Renal cortex interstitium (tissue), 11 donors: ENCODE data around the gene CMC4. TPM values are rescaled to one million over a fixed set of nuclear protein-coding genes. Genes with fewer than 3 reads are reported as not detected.

Source experiments
- DNase-seq, 11 donors: peaks; one replicate each; pipeline ENCODE4 v3.0.0-alpha.2; 2013; ENCODE audit warnings: low read depth in 9 of 11, low spot score in 4 of 11; ENCODE audit errors: extremely low read depth in 1 of 11
- polyA plus RNA-seq, 3 donors: library from polyadenylated mRNA; unstranded; fragments of 120-200 nt; gene quantifications; one replicate each; pipeline ENCODE4 v1.2.1, GENCODE V29; 2013; ENCODE audit not compliant: insufficient read length in 3 of 3

The CMC4 gene
- polyA plus RNA-seq, 3 donors: 5.2 to 8.9 (median 8.0) TPM

DNA sequence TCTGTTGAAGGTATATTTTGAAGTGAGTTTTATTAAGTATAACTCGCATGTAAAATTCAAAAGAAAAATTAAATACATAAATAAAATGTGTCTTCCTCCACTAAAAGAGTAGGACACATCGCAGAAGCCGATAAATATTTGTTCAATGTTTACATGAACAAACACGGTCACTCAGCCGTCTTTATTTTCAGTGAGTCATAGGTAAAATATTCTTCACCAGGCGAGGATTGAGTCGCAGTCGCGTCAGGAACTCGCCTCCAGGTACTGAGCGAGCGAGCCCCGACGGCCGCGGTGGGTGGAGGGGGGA lies 44.6 kb downstream of the CMC4 start:
- no peak for DNase-seq

DNA sequence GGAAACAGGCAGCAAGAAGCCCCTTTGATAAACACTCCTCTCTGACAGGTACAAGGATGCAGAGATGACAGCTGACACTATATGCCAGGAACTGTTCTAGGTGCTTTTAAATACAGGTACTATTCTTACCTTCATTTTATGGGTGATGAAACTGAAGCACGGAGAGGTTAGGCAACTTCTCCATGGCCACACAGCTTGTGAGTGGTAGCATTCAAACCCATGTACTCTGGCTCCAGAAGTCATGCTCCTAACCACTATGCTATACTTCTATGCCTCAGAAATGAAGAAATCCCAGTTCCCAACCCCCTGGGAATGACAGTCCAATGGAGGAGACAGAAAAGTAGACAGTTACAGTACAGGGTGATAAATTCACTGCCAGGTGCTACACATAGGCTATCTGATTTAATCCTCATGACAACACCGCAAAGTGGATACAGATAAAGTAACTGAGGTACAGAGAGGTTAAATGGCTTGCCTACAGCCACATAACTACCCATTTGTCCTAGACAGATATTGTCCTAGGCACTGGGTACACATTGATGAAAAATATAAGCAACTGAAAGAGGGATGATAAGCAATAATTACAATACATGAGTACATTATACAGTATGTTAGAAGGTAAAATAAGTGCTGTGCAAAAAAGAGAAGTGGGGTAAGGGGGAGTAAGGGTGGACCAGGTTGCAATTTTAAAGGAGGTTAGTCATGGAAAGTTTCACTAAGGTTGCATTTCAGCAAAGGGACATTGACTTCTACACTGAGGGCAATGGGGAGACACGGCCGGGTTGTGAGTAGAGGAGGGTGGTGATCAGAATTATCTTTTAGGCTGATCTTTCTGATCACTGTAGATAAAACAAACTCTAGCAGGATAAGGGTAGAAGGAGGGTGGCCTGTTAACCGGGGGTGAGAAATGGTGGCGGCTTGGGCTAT lies 46.8 kb downstream of the CMC4 start:
- DNase-seq: no peak

DNA sequence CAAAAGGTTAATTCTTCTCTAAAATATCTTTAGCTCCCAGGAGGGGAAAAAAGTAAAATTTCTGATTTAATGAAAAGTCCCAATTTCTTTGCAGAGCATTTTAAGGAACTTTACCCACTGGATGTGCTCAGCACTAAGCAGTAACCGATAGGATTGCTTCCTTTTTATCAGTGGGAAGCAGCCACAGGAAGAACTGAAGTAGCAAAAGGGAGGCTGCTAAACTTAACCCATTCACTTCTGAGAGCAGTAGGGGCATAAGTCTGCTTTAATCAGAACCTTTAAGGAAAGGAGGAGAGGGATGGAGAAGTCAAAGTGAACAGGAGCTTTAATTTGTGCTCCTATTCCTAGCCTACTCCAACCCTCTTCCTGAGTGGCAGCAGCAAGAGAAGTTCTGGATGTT lies 48.4 kb downstream of the CMC4 start, which contains the start of gene F8:
Gene F8, minus strand, starts transcription at position 139 of the 400 bp plus-strand sequence. CDS start 171 bp downstream, outside the sequence.
- no peak for DNase-seq

DNA sequence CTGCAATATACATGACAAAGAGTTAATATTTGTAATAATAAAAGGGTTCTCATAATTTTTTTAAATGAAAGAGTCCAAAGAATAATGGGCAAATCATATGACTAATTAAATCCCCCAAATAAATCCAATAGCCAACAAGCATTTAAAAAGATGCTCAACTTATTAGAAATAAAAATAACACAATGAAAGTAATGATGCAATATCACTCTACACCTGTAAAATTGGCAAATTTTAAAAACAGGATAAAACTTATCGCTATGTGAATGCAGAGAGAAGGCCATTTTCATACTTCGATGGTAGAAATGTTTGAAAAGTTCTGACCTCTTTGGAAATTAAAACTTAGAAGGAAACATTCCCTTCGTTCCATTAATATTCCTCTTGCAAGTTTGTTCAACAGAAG lies 50.3 kb downstream of the CMC4 start:
- no peak for DNase-seq

Other genes with a start within 250 kb of the CMC4 start
- gene SMIM9, start 236.5 kb downstream of the CMC4 start, polyA plus RNA-seq: not detected
- 10 to 100 TPM in 2 of 3 donors, 1 to 10 TPM in 1; 8.5 to 23.9 (median 20.5) TPM for gene F8A1, start 184.8 kb downstream of the CMC4 start, polyA plus RNA-seq
- gene F8, start 48.4 kb downstream of the CMC4 start, polyA plus RNA-seq: 10 to 100 TPM; 12.2 to 18.7 (median 12.7) TPM
- gene FUNDC2, start 44.3 kb downstream of the CMC4 start, polyA plus RNA-seq: 100 to 1,000 TPM; 100 to 118 (median 117) TPM
- 10 to 100 TPM; 18.8 to 26.2 (median 18.9) TPM for gene MTCP1, start within 50 bp of the CMC4 start, polyA plus RNA-seq
- 10 to 100 TPM; 25.5 to 31.0 (median 27.4) TPM for gene BRCC3, start 372 bp upstream of the CMC4 start, polyA plus RNA-seq
- gene VBP1, start 145.3 kb upstream of the CMC4 start, polyA plus RNA-seq: 10 to 100 TPM; 68.8 to 88.8 (median 70.2) TPM
- 1 to 10 TPM; 2.3 to 3.6 (median 3.0) TPM for gene RAB39B, start 193.4 kb upstream of the CMC4 start, polyA plus RNA-seq